ENCODE measurements around the gene CCL23. TPM values are rescaled to one million over a fixed set of nuclear protein-coding genes. Genes with fewer than 3 reads are reported as not detected.
"Not testable (repeated sequence)": the region's sequence is repeated elsewhere in the genome, so short reads cannot be mapped to it uniquely, and the experiment has no call there.

The CCL23 gene
- total and polyA plus RNA-seq, 7 experiments from 2014 or later, result not detected

- no peaks in the 10 kb centered on the region for H3K9me3 ChIP-seq (ENCODE audit: control insufficient read depth in 2 of 3, low read length in 3 of 3)
- DNase-seq, result no peak
- intact Hi-C loops (cut with micrococcal nuclease), result no loop called here
- H3K4me1 ChIP-seq (ENCODE audit: control insufficient read depth in 2 of 2, insufficient read depth in 2 of 2, low read length in 2 of 2), result peaks cover 0 to under 1% of the 10 kb centered on the region in 2 donors
- Mint-ChIP-seq H3K36me3 (no peaks in the 10 kb centered on the region), H3K9me3 (no peaks in the 10 kb centered on the region), H3K4me3 (no peak overlapping the region), H3K4me1 (no peaks in the 10 kb centered on the region), H3K27me3 (peaks cover 0 to 37% (median 1%) of the 10 kb centered on the region in 5 donors), H3K27ac (no peak overlapping the region)
- CTCF ChIA-PET, result no interaction called here
- H3K4me3 ChIP-seq (ENCODE audit: low read length), result no peak overlapping the region
- no peaks in the 10 kb centered on the region for H3K27me3 ChIP-seq (ENCODE audit: control insufficient read depth in 2 of 2, insufficient read depth in 2 of 2, low read length in 2 of 2)
- POLR2A ChIA-PET, result no interaction called here
- H3K27ac ChIP-seq (ENCODE audit: low read depth, low read length), result no peak overlapping the region
- ATAC-seq, result no peak
- no peaks in the 10 kb centered on the region for H3K36me3 ChIP-seq (ENCODE audit: control insufficient read depth in 2 of 3, insufficient read depth in 3 of 3, low read length in 3 of 3)
These were observed 19.0 kb downstream of the CCL23 start for GRCh38 chr17:35998756-35999155.

- Mint-ChIP-seq H3K9me3 (no peaks in the 10 kb centered on the region), H3K27me3 (peaks cover 0 to 39% (median 4%) of the 10 kb centered on the region in 5 donors), H3K4me3 (no peak overlapping the region), H3K4me1 (no peaks in the 10 kb centered on the region), H3K27ac (no peak overlapping the region), H3K36me3 (no peaks in the 10 kb centered on the region)
- DNase-seq, result no peak
- no peak overlapping the region for H3K27ac ChIP-seq (ENCODE audit: low read depth, low read length)
- intact Hi-C loops (cut with micrococcal nuclease), result no loop called here
- POLR2A ChIA-PET, result no interaction called here
- ATAC-seq, result no peak
- no peaks in the 10 kb centered on the region for H3K4me1 ChIP-seq (ENCODE audit: control insufficient read depth in 2 of 2, insufficient read depth in 2 of 2, low read length in 2 of 2)
- H3K36me3 ChIP-seq (ENCODE audit: control insufficient read depth in 2 of 3, insufficient read depth in 3 of 3, low read length in 3 of 3), result no peaks in the 10 kb centered on the region
- H3K9me3 ChIP-seq (ENCODE audit: control insufficient read depth in 2 of 3, low read length in 3 of 3), result no peaks in the 10 kb centered on the region
- no peaks in the 10 kb centered on the region for H3K27me3 ChIP-seq (ENCODE audit: control insufficient read depth in 2 of 2, insufficient read depth in 2 of 2, low read length in 2 of 2)
- no peak overlapping the region for H3K4me3 ChIP-seq (ENCODE audit: low read length)
- CTCF ChIA-PET, result no interaction called here
These were observed 19.7 kb downstream of the CCL23 start for GRCh38 chr17:35998018-35998545.

GRCh38 chr17:35995346-35995745 is 22.4 kb downstream of the CCL23 start:
- H3K9me3 Mint-ChIP-seq; H3K27ac ChIP-seq (ENCODE audit: low read depth, low read length); ATAC-seq; CTCF ChIA-PET; H3K9me3 ChIP-seq (ENCODE audit: control insufficient read depth in 2 of 3, low read length in 3 of 3); H3K4me3 ChIP-seq (ENCODE audit: low read length); H3K36me3 Mint-ChIP-seq; H3K4me3 Mint-ChIP-seq; H3K27ac Mint-ChIP-seq; DNase-seq; H3K36me3 ChIP-seq (ENCODE audit: control insufficient read depth in 2 of 3, insufficient read depth in 3 of 3, low read length in 3 of 3); POLR2A ChIA-PET; H3K27me3 ChIP-seq (ENCODE audit: control insufficient read depth in 2 of 2, insufficient read depth in 2 of 2, low read length in 2 of 2); intact Hi-C loops (cut with micrococcal nuclease); H3K4me1 Mint-ChIP-seq; H3K4me1 ChIP-seq (ENCODE audit: control insufficient read depth in 2 of 2, insufficient read depth in 2 of 2, low read length in 2 of 2): not testable (repeated sequence)
- peaks cover 10 to 37% (median 14%) of the 10 kb centered on the region in 5 donors for H3K27me3 Mint-ChIP-seq

- POLR2A ChIA-PET, result no interaction called here
- Histone ChIP-seq H3K27ac (ENCODE audit: low read depth, low read length) (no peak overlapping the region), H3K9me3 (ENCODE audit: control insufficient read depth in 2 of 3, low read length in 3 of 3) (no peaks in the 10 kb centered on the region), H3K4me1 (ENCODE audit: control insufficient read depth in 2 of 2, insufficient read depth in 2 of 2, low read length in 2 of 2) (no peaks in the 10 kb centered on the region), H3K27me3 (ENCODE audit: control insufficient read depth in 2 of 2, insufficient read depth in 2 of 2, low read length in 2 of 2) (no peaks in the 10 kb centered on the region), H3K4me3 (ENCODE audit: low read length) (no peak overlapping the region), H3K36me3 (ENCODE audit: control insufficient read depth in 2 of 3, insufficient read depth in 3 of 3, low read length in 3 of 3) (no peaks in the 10 kb centered on the region)
- DNase-seq (no peak), ATAC-seq (no peak)
- peaks cover 0 to 4% (median 0%) of the 10 kb centered on the region in 7 donors for H3K4me1 Mint-ChIP-seq
- H3K4me3 Mint-ChIP-seq, result no peak overlapping the region
- no peak overlapping the region for H3K27ac Mint-ChIP-seq
- H3K9me3 Mint-ChIP-seq, result peaks cover 0 to 20% (median 5%) of the 10 kb centered on the region in 11 donors
- H3K36me3 Mint-ChIP-seq, result peaks cover 0 to 7% (median 0%) of the 10 kb centered on the region in 5 donors
- peaks cover 10 to 30% (median 14%) of the 10 kb centered on the region in 5 donors for H3K27me3 Mint-ChIP-seq
- intact Hi-C loops (cut with micrococcal nuclease), result no loop called here
- CTCF ChIA-PET, result no interaction called here
These were observed 26.7 kb downstream of the CCL23 start for GRCh38 chr17:35991075-35991474.

- H3K27ac Mint-ChIP-seq, result no peak overlapping the region
- Histone ChIP-seq H3K27me3 (ENCODE audit: control insufficient read depth in 2 of 2, insufficient read depth in 2 of 2, low read length in 2 of 2) (no peaks in the 10 kb centered on the region), H3K36me3 (ENCODE audit: control insufficient read depth in 2 of 3, insufficient read depth in 3 of 3, low read length in 3 of 3) (no peaks in the 10 kb centered on the region), H3K4me3 (ENCODE audit: low read length) (no peak overlapping the region), H3K27ac (ENCODE audit: low read depth, low read length) (no peak overlapping the region), H3K9me3 (ENCODE audit: control insufficient read depth in 2 of 3, low read length in 3 of 3) (no peaks in the 10 kb centered on the region), H3K4me1 (ENCODE audit: control insufficient read depth in 2 of 2, insufficient read depth in 2 of 2, low read length in 2 of 2) (no peaks in the 10 kb centered on the region)
- H3K4me3 Mint-ChIP-seq, result no peak overlapping the region
- peaks cover 9 to 19% (median 10%) of the 10 kb centered on the region in 5 donors for H3K27me3 Mint-ChIP-seq
- intact Hi-C loops (cut with micrococcal nuclease), result no loop called here
- H3K36me3 Mint-ChIP-seq, result peaks cover 0 to 7% (median 0%) of the 10 kb centered on the region in 5 donors
- ChIA-PET CTCF (no interaction called here), POLR2A (no interaction called here)
- ATAC-seq (no peak), DNase-seq (no peak)
- H3K9me3 Mint-ChIP-seq, result peaks cover 0 to 20% (median 5%) of the 10 kb centered on the region in 11 donors
- H3K4me1 Mint-ChIP-seq, result peaks cover 0 to 4% (median 0%) of the 10 kb centered on the region in 7 donors
These were observed 29.6 kb downstream of the CCL23 start for GRCh38 chr17:35988164-35988563.

- H3K4me1 Mint-ChIP-seq, result no peaks in the 10 kb centered on the region
- H3K9me3 ChIP-seq (ENCODE audit: control insufficient read depth in 2 of 3, low read length in 3 of 3), result no peaks in the 10 kb centered on the region
- CTCF ChIA-PET, result no interaction called here
- DNase-seq (no peak), ATAC-seq (no peak)
- peaks cover 0 to 4% (median 0%) of the 10 kb centered on the region in 5 donors for H3K36me3 Mint-ChIP-seq
- H3K4me3 Mint-ChIP-seq, result no peak within 1 kb of the TSS
- POLR2A ChIA-PET, result no interaction called here
- intact Hi-C loops (cut with micrococcal nuclease), result no loop called here
- peaks cover 0 to 9% (median 4%) of the 10 kb centered on the region in 5 donors for H3K27me3 Mint-ChIP-seq
- H3K27ac Mint-ChIP-seq, result peak within 1 kb of the TSS in 1 of 9 donors; percentile 39
- no peaks in the 10 kb centered on the region for H3K36me3 ChIP-seq (ENCODE audit: control insufficient read depth in 2 of 3, insufficient read depth in 3 of 3, low read length in 3 of 3)
- H3K27ac ChIP-seq (ENCODE audit: low read depth, low read length), result no peak within 1 kb of the TSS
- H3K27me3 ChIP-seq (ENCODE audit: control insufficient read depth in 2 of 2, insufficient read depth in 2 of 2, low read length in 2 of 2), result no peaks in the 10 kb centered on the region
- H3K9me3 Mint-ChIP-seq, result peaks cover 0 to 17% (median 5%) of the 10 kb centered on the region in 11 donors
- no peak within 1 kb of the TSS for H3K4me3 ChIP-seq (ENCODE audit: low read length)
- H3K4me1 ChIP-seq (ENCODE audit: control insufficient read depth in 2 of 2, insufficient read depth in 2 of 2, low read length in 2 of 2), result no peaks in the 10 kb centered on the region
These were observed 31.1 kb downstream of the CCL23 start, which contains the start of gene CCL14 for GRCh38 chr17:35986643-35987042. TSS of gene CCL14 (minus strand) at chr17:35986729. CDS start at chr17:35986649, 80 bp downstream.

GRCh38 chr17:35984140-35984539 is 33.6 kb downstream of the CCL23 start:
- no peaks in the 10 kb centered on the region for H3K36me3 Mint-ChIP-seq
- H3K4me1 ChIP-seq (ENCODE audit: control insufficient read depth in 2 of 2, insufficient read depth in 2 of 2, low read length in 2 of 2), result no peaks in the 10 kb centered on the region
- H3K27me3 Mint-ChIP-seq, result peaks cover 0 to 11% (median 4%) of the 10 kb centered on the region in 5 donors
- H3K4me3 ChIP-seq (ENCODE audit: low read length), result no peak overlapping the region
- POLR2A ChIA-PET, result no interaction called here
- H3K4me1 Mint-ChIP-seq, result no peaks in the 10 kb centered on the region
- ATAC-seq (no peak), DNase-seq (no peak)
- no peaks in the 10 kb centered on the region for H3K9me3 ChIP-seq (ENCODE audit: control insufficient read depth in 2 of 3, low read length in 3 of 3)
- CTCF ChIA-PET, result no interaction called here
- no peak overlapping the region for H3K27ac ChIP-seq (ENCODE audit: low read depth, low read length)
- intact Hi-C loops (cut with micrococcal nuclease), result no loop called here
- H3K27ac Mint-ChIP-seq, result no peak overlapping the region
- no peaks in the 10 kb centered on the region for H3K36me3 ChIP-seq (ENCODE audit: control insufficient read depth in 2 of 3, insufficient read depth in 3 of 3, low read length in 3 of 3)
- no peak overlapping the region for H3K4me3 Mint-ChIP-seq
- H3K9me3 Mint-ChIP-seq, result peaks cover 0 to 9% (median 2%) of the 10 kb centered on the region in 11 donors
- no peaks in the 10 kb centered on the region for H3K27me3 ChIP-seq (ENCODE audit: control insufficient read depth in 2 of 2, insufficient read depth in 2 of 2, low read length in 2 of 2)

All from naive thymus-derived CD4-positive, alpha-beta T cell (primary cell).